ENCODE measurements around the gene SORCS1.

Gene SORCS1

DNA sequence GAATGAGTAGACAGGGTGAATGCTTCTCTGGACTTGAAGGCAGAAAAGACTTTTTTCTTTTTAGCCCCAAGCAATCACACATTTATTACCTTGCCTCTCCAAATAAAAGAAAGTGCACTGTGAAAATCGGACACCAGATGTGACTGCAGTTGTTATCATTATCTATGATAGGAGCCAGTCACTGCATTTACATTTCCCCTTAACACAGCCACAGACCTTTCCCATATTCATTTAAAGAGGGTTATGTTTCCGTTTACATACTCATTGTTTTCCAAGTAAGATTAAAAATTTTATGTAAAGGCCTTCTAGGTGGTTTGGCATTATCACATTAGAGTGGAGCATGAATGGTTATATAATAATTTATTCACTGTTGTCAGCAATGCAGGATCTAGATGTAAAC lies 586.8 kb downstream of the SORCS1 start:
- DNase-seq (ENCODE audit: low read depth), result no peak

DNA sequence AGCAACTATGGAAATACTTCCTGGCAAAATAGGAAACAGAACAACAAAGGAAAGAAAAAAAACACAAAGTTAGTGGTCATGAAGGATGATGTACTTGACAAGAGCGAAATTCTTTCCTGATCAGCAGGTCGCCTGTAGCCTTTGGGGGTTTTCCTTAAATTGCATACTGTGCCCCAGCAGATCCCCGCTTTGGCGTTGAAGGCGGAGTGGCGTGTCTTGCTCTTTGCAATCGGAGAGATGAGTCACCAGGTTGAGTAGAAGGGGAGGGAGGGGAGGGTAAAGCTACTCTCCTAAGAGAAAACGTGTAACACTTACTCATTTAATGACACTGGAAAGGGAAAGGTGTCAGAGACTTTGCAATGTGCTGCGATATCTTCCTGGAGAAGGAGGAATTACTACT lies 587.2 kb downstream of the SORCS1 start:
- DNase-seq (ENCODE audit: low read depth), result no peak

DNA sequence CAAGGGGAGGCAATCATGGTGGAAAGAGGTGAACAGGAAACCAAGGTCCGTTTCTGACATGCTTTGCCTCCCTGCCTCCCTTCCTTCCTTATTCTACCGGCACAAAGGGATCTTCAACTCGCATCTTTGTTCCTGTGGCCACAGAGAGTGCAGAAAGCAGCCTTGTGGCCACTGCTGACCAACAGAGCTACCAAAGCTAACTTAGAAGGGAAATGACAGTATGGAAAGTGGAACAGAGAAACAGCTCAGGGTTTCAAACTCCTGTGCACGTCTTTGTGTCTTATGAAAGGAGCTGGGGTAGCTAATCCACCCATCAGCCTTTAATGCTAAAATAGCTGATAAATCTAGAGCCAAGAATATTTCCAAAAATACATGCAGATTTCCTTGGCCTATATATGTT lies 588.0 kb downstream of the SORCS1 start:
- no peak for DNase-seq (ENCODE audit: low read depth)

DNA sequence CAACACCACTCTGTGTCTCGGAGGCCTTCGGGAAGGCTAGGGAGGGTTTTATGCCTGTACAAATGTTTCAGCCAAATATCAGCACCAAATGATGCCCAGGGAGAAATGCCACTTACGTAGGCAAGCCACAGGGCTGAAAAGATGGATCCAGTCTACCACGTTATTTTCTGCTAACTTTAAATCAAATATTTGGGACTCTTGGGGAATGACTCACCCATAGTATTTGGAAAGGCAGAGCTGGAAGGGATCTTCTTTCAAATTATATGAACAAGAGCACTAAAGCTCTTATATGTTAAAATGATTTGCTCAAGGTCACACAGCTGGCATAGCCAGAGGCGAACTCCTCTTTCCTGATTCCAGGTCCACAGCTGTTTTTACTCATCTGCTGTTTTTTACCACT lies 591.4 kb downstream of the SORCS1 start:
- no peak for DNase-seq (ENCODE audit: low read depth)

DNA sequence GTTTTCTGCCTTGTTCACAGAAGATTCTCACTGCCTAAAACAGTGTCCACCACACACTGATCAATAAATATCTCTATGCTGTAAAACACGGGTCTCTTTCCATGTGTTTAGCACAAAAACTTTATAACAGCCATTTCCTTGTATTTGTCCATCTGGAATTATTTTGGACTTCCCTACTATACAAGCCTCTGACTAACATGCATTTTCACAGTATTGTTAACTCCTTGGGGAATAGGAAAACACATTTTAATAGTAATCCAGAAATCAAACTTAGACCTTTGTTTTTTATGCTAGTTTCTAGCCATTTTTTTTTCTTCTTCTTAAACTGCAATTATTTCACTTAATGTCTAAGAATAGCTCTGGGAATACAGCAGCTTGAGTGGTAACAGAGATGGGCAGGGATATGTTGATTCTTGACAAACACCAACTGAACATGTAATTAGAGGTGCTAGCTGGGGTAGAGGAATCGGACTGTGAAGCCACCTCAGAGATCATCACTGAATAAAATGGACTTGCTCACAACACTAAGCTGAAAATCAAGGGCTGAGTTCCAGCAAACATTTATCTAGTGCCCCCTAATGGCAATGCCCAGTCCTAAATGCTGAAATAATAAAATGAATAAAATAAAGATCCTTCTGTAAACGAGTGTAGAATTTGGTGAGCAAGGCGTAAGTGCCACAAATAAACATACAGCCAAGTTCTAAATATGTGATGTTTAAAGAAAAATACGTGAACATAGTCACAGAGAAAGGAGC lies 593.1 kb downstream of the SORCS1 start:
- no peak for DNase-seq (ENCODE audit: low read depth)

DNA sequence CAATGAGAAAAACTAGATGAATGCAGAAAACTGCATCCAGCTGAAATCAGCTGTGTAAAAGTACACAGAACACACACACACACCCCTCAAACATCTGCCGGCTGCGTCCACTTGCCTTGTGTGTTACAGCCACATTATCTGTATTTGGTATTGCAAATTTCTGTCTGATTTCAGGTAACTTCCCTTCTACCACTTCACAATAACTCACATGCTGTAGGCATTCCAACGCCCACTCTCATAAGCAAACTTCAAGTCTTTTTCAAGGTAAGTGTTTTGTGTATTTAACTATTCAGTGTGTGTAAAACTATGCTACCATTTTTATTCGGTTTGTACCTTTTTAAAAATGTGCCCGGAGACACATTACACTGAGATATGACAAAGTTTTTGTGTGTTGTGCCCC lies 594.2 kb downstream of the SORCS1 start:
- DNase-seq (ENCODE audit: low read depth), result no peak

DNA sequence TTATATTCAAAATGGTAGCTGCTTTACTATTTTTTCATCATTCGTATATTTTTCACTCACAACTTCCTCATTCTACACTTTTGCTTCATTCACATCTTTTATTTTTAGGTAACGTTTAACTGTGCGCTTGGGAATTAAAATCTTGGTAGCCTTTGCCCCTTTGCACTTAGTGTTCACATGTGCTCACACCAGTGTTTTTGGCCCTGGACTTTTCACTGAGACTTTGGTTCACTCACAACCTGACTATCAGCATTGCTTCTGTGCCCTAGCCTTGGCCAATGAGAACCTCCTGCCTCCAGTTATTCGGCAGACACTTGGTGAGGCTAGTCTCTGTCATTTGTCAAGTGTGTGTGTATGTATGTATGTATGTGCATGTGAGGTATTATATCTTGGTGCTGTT lies 596.9 kb downstream of the SORCS1 start:
- DNase-seq (ENCODE audit: low read depth), result no peak

DNA sequence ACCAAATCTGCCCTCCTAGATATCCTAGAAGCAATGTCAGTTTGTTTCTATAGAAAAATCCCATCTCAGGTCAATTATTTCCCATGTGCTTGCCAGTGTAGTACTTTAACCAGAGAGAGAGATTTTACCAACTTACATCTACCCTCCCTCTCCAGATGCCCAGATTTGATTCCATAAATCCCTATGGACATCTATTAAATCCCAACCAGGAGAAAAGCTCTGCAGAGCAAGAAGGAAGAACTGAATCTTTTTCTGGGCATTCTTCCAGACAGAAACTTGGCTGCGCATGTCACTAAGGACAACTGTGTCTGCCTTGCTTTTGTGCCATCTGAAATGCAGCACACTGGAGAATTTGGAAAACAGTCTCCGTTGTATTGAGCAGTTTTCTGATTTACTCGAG lies 597.6 kb downstream of the SORCS1 start:
- DNase-seq (ENCODE audit: low read depth), result no peak

DNA sequence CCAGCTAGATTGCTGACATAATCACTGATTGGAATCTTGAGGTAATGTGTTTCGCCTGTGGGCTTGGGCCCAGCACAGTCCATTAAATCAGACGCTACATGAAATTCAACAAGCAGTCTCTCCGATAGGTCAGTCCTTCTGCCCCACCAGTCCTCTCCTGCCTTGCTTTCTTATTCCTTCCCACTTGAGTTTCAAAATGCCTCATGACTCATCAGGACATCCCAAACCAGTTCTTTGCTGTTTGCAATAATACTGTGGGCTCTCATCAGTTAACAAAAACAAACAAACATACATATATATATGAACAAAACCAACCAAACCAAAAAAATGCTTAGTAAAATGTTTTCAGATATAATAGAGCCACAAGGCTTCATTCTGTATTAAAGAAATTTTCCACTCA lies 599.0 kb downstream of the SORCS1 start:
- DNase-seq (ENCODE audit: low read depth), result no peak

DNA sequence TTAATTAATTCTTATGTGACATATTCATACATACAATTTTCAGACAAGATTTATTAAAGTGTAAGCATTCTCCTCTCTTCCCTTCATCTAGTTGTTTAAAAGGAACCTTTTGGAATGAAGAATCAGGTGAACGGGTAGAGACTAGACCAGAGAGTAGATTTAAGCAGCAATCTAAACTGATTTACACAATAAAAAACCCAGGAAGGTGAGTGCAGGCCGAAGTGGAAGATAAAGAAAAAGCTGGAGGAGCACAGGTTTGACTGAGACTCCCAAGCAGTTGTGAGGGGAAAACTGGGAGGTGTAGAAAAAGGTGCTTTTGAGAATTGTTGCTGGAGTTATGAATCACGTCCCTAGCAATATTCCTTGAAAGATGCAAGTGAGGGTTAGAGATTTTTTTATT lies 601.1 kb downstream of the SORCS1 start:
- no peak for DNase-seq (ENCODE audit: low read depth)

DNA sequence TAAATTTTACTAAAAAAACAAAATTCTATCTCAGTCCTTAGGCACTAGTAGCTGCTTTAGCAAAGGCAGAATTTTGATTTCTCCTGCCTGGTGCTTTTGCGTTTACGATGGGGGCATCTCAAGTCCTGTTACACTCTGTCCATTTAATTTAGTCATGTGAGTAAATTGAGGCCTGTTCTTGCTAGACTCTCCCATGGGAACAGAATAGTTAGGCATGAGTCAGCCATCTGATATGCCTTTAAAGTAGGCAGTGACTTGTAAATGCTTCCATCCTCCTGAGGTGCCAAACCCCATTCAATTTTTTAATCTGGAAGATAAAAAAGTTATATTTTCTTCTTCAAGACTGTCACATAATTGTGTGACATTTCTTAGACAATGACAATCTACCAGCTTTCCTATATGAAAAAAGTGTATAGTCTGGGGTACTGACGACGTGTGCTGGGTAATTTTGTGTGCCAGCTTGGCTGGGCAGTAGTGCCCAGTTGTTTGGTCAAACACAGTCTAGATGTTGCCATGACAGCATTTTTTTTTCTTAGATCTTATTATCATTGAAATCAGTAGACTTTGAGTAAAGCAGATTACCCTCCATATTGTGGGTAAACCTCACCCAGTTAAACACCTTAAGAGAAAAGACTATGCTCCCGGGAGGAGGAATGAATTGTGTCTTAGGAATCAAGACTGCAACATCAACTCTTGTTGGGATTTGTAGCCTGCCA lies 603.4 kb downstream of the SORCS1 start:
- peak; percentile 73 for DNase-seq (ENCODE audit: low read depth)

DNA sequence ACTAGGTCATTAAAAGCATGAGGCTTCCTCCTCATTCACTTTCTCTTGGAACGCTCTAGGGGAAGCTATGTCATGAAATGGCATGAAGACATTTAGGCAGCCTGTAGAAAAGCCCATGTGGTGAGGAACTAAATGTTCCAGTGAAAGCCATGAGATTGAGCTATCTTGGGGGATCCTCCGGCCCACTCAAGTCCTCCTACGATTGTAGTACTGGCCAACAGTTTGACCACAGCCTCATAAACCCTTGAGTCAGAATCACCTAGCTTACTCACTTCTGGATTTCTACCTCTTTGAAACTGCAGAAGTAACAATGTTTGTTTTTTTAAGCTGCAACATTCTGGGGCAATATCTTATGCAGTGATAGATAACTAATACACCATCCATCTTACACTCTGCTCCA lies 605.1 kb downstream of the SORCS1 start:
- DNase-seq (ENCODE audit: low read depth), result peak; percentile 79

DNA sequence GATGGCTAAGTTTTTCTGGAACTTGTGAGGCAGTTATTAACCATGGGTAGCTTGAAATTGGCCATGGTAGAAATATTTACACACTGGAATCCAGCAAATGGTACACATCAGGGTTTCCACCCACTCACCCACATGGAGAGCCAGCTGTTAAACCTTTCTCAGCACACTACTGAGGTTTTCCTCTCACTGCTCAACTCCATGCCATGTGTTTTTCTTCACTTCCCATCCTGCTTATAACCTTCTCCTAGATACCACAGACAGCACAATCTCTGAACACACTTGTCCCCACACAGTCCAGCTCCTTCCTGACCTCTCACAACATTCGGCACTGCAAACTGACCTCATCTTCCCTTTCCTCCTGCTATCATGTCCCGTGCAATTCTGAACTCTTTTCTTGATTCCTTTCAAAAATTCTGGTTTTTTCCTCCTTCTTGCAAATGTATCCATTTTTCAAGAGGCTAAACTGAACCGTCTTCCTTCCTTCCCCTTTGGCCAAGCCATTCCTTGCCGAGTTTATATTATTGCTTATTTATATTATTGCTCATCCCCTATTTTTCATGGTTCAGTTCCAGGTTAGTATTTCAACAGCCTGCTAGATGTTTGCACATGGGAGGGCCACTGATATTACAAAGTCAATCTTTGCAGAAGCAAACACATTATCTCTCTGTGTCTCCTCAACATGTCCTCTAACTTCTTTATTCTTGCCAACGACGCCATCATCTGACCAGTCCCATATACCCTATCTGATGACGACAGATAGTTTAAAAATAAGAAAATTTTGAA lies 606.4 kb downstream of the SORCS1 start:
- DNase-seq (ENCODE audit: low read depth), result peak; percentile 59

DNA sequence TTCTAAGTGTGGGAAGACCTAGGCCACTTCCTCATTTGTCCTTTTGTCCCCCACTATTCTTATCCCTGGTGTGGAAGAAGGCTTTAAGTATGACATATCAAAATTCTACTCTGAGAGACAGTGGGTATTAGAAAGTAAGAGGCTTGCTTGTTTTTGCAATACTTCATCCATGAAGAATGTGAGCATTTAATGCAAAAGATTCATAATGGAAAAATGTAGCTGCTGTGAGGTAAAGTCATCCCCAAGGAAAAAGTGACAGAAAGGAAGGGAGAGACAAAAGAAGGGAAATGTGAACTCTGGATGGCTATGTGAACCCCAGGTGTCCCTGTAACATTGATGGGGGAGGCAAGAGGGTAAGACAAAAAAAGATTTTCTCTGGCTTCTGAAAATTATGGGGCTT lies 607.5 kb downstream of the SORCS1 start:
- no peak for DNase-seq (ENCODE audit: low read depth)

DNA sequence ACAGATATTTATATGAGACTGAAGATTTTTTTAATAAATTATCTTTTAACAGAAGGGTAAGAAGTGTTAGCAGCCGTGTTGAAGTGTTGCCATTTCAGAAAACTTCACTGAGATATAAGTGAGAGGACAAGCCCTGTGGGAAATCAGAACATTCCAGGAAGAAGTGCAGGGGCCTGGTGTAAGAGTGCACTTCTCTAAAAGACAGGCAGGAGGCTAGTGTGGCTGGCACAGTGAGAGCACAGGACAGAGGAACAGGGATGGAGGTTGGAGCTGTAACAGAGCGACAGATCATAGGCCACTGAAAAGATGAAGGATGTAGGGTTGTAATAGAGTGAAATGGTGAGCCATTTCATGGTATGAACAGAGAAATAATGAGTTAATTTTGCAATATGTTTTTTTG lies 608.9 kb downstream of the SORCS1 start:
- no peak for DNase-seq (ENCODE audit: low read depth)

DNA sequence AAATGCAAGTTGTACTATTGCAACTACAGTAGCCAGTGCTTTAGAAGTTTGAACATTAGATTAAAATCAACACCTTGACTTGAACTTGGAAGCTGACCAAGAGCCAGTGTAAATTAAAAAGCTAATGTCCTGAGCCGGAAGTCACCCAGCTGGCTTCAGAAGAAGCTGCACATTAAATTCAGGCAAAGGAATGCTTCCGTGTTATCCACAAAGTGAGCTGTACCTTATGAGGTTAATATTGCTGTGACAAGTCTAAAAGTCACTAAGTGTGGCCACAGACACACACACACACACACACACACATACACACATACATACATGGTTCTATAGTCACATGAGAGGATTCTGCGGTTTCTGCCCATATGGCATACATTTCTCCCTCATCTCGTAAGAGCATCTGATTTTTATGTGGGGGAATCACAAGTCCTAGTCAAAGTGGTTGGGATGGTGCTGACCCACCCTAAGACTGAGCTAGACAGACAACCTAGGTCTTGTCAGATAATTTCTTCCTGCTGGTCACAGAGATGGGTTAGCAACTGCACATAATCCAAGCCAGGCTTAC lies 612.9 kb downstream of the SORCS1 start:
- DNase-seq (ENCODE audit: low read depth), result no peak

DNA sequence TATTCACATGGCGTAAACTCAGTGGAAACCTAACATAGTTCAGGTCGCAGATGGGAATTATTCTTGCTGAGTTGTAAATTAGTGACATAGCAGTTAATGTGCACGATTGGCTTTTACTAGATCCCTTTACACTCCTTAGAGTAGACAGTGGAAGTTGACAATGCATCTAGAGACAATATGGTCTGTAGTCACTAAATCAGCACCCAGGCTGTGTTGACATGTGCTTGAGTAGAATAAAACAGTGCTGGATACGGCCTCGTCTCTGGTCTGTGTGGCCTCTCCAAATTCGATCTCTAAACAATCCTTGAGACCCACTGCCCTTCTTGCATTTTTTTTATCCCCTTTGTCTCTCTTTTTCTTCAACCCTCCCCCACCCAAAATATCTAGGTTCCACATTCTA lies 615.7 kb downstream of the SORCS1 start:
- DNase-seq (ENCODE audit: low read depth), result no peak

DNA sequence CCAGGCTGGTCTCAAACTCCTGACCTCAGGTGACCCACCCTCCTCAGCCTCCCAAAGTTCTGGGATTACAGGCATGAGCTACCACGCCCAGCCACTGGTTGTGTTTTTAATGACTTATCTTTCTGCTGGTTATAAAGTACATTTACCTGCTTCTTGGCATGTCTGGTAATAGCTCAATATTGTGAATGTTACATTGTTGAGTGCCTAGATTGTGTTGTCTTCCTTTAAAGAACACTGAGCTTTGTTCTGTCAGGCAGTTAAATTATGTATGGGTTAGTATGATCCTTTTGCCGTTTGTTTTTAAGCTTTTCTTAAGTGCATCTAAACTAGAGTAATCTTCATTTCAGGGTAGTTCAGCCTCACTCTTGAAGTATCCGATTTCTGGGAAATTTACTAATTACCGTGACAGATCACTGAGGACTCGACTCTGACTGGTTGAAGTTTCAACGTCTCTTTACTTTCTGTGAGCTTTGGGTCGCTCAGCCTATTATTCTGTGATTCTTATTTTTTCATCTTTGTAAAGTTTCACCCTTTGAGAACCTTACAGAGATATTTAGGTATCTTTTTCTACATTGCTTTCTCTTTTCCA lies 617.4 kb downstream of the SORCS1 start:
- no peak for DNase-seq (ENCODE audit: low read depth)

DNA sequence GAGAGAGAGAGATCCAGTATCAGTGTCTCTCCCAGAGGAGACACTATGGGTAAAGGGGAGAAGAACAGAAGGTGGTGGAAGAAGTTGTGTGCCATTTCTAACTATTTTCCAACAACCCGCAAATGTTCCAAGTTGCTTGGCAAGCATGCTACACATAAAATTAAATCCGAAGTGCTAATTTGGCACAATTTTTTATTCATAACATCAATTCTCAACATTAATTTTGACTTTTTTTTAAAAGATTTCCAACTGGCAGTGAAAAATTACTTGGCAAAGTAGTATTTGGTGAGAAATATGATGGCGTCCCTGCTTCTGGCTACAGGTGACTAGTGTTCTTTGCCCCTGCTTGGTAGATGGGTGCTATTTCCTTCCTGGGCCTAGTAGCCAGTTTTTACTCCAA lies 622.0 kb downstream of the SORCS1 start:
- DNase-seq (ENCODE audit: low read depth), result no peak

DNA sequence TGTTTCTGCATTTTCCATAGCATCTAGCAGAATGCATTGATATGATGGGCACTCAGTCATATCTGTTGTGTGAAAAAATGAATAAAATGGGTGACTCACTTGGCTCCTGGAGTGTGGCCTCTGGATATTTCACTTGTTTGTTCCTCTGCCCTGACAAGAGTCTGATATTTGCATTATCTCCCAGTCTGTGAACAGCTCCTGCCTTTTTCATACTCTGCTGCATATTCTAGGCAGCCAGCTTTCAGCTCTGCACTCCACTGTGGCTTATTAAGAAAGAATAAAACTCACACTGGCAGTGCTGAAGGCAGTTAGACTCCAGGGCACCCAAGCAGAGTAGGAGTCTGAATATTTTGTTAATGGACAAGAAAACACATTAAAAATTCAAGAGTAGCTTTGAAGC lies 623.9 kb downstream of the SORCS1 start:
- no peak for DNase-seq (ENCODE audit: low read depth)

DNA sequence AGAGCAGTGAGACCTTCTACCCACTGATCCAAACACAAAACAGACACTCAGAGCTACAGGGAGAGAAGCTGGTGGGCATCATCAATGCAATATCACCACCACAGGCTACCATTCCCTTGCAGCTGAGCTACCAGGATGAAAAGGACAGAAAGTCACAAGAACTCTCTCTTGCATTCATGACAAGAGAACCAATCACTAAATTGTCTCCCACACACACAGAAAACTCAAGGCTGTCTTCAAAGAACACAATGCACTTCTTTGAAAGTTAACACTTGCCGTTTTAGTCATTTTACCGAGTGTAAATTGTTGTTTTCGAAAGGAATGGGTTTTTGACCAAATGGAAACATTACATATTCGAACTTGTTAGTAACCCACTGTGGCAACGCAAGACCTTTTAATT lies 626.6 kb downstream of the SORCS1 start:
- no peak for DNase-seq (ENCODE audit: low read depth)

DNA sequence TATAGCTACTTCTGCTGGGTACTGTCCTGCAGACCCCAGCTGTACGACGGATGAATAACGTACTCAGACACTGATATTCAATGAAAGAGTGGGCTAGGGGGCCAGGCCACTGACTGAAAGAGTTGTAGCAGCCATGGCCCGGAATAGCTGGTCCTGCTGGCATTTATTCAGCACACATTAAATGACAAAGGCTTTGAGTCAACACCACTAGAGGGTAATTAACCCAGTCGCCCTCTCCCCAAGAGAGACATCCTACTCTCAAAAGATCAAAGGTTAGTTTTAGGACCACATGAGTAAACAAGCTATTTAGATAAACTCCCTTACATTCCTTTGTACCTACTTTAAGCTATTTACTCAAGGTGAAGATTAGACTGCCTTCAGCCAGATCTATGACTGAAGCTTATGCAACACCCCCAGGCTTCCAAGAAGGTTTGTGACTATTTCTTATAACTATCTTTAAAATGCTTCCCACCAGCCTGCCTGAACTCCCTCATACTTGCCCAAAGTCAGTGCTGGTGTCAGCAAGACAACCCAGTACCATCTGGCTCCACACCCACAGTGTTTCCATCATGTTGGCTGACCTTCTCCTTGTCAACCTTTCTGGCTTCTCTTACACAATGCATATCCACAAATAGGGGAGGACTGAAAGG lies 629.1 kb downstream of the SORCS1 start:
- no peak for DNase-seq (ENCODE audit: low read depth)
